ENCODE results near the gene HELB.

DNA sequence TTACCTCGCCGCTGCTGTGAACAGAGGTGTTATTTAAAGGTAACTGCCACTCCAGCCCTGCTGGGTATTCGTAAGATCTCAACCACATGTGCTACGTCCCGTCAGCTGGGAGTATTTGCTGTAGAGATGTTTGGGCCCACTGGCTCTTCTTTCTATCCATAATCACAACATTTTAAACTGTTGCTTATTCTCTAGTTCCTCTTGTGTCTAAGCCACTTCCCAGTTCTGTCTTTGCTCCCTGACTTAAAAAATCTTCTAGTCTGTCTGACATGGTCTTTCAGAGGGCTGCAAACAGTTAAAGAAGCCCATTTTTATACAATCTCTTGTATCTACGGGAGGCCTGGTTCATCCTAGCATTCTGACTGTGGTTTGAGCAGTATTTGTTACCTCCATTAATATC is 33.2 kb upstream of the HELB start:
- TF ChIP-seq, protein P1, sequence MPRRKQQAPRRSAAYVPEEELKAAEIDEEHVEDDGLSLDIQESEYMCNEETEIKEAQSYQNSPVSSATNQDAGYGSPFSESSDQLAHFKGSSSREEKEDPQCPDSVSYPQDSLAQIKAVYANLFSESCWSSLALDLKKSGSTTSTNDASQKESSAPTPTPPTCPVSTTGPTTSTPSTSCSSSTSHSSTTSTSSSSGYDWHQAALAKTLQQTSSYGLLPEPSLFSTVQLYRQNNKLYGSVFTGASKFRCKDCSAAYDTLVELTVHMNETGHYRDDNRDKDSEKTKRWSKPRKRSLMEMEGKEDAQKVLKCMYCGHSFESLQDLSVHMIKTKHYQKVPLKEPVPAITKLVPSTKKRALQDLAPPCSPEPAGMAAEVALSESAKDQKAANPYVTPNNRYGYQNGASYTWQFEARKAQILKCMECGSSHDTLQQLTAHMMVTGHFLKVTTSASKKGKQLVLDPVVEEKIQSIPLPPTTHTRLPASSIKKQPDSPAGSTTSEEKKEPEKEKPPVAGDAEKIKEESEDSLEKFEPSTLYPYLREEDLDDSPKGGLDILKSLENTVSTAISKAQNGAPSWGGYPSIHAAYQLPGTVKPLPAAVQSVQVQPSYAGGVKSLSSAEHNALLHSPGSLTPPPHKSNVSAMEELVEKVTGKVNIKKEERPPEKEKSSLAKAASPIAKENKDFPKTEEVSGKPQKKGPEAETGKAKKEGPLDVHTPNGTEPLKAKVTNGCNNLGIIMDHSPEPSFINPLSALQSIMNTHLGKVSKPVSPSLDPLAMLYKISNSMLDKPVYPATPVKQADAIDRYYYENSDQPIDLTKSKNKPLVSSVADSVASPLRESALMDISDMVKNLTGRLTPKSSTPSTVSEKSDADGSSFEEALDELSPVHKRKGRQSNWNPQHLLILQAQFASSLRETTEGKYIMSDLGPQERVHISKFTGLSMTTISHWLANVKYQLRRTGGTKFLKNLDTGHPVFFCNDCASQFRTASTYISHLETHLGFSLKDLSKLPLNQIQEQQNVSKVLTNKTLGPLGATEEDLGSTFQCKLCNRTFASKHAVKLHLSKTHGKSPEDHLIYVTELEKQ (tag by site-specific recombination; IDR thresholded peaks at IDR 0.05; ENCODE audit: borderline replicate concordance), result no peak
- TF ChIP-seq, protein P2, sequence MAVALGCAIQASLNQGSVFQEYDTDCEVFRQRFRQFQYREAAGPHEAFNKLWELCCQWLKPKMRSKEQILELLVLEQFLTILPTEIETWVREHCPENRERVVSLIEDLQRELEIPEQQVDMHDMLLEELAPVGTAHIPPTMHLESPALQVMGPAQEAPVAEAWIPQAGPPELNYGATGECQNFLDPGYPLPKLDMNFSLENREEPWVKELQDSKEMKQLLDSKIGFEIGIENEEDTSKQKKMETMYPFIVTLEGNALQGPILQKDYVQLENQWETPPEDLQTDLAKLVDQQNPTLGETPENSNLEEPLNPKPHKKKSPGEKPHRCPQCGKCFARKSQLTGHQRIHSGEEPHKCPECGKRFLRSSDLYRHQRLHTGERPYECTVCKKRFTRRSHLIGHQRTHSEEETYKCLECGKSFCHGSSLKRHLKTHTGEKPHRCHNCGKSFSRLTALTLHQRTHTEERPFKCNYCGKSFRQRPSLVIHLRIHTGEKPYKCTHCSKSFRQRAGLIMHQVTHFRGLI (tag by site-specific recombination; IDR thresholded peaks at IDR 0.05), result no peak
- TF ChIP-seq, protein P3, sequence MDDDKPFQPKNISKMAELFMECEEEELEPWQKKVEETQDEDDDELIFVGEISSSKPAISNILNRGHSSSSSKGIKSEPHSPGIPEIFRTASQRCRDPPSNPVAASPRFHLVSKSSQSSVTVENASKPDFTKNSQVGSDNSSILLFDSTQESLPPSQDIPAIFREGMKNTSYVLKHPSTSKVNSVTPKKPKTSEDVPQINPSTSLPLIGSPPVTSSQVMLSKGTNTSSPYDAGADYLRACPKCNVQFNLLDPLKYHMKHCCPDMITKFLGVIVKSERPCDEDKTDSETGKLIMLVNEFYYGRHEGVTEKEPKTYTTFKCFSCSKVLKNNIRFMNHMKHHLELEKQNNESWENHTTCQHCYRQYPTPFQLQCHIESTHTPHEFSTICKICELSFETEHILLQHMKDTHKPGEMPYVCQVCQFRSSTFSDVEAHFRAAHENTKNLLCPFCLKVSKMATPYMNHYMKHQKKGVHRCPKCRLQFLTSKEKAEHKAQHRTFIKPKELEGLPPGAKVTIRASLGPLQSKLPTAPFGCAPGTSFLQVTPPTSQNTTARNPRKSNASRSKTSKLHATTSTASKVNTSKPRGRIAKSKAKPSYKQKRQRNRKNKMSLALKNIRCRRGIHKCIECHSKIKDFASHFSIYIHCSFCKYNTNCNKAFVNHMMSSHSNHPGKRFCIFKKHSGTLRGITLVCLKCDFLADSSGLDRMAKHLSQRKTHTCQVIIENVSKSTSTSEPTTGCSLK (tag by site-specific recombination; IDR thresholded peaks at IDR 0.05), result no peak
- TF ChIP-seq, protein P4, sequence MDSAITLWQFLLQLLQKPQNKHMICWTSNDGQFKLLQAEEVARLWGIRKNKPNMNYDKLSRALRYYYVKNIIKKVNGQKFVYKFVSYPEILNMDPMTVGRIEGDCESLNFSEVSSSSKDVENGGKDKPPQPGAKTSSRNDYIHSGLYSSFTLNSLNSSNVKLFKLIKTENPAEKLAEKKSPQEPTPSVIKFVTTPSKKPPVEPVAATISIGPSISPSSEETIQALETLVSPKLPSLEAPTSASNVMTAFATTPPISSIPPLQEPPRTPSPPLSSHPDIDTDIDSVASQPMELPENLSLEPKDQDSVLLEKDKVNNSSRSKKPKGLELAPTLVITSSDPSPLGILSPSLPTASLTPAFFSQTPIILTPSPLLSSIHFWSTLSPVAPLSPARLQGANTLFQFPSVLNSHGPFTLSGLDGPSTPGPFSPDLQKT (IDR thresholded peaks at IDR 0.05; ENCODE audit: borderline replicate concordance, low read depth, low read length), result no peak
- TF ChIP-seq, protein P5, sequence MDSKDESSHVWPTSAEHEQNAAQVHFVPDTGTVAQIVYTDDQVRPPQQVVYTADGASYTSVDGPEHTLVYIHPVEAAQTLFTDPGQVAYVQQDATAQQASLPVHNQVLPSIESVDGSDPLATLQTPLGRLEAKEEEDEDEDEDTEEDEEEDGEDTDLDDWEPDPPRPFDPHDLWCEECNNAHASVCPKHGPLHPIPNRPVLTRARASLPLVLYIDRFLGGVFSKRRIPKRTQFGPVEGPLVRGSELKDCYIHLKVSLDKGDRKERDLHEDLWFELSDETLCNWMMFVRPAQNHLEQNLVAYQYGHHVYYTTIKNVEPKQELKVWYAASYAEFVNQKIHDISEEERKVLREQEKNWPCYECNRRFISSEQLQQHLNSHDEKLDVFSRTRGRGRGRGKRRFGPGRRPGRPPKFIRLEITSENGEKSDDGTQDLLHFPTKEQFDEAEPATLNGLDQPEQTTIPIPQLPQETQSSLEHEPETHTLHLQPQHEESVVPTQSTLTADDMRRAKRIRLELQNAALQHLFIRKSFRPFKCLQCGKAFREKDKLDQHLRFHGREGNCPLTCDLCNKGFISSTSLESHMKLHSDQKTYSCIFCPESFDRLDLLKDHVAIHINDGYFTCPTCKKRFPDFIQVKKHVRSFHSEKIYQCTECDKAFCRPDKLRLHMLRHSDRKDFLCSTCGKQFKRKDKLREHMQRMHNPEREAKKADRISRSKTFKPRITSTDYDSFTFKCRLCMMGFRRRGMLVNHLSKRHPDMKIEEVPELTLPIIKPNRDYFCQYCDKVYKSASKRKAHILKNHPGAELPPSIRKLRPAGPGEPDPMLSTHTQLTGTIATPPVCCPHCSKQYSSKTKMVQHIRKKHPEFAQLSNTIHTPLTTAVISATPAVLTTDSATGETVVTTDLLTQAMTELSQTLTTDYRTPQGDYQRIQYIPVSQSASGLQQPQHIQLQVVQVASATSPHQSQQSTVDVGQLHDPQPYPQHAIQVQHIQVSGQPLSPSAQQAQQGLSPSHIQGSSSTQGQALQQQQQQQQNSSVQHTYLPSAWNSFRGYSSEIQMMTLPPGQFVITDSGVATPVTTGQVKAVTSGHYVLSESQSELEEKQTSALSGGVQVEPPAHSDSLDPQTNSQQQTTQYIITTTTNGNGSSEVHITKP (tag by site-specific recombination; IDR thresholded peaks at IDR 0.05), result no peak
- TF ChIP-seq ZNF140 (tag by site-specific recombination; IDR thresholded peaks at IDR 0.05), result no peak
- TF ChIP-seq, protein P6, sequence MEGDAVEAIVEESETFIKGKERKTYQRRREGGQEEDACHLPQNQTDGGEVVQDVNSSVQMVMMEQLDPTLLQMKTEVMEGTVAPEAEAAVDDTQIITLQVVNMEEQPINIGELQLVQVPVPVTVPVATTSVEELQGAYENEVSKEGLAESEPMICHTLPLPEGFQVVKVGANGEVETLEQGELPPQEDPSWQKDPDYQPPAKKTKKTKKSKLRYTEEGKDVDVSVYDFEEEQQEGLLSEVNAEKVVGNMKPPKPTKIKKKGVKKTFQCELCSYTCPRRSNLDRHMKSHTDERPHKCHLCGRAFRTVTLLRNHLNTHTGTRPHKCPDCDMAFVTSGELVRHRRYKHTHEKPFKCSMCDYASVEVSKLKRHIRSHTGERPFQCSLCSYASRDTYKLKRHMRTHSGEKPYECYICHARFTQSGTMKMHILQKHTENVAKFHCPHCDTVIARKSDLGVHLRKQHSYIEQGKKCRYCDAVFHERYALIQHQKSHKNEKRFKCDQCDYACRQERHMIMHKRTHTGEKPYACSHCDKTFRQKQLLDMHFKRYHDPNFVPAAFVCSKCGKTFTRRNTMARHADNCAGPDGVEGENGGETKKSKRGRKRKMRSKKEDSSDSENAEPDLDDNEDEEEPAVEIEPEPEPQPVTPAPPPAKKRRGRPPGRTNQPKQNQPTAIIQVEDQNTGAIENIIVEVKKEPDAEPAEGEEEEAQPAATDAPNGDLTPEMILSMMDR (tag by site-specific recombination; IDR thresholded peaks at IDR 0.05), result no peak
- no peak for TF ChIP-seq ZBTB20 (tag by site-specific recombination; IDR thresholded peaks at IDR 0.05)
- no peak for TF ChIP-seq ZNF175 (tag by site-specific recombination; IDR thresholded peaks at IDR 0.05)
